ENCODE data around the gene GHDC. TPM values are rescaled to one million over a fixed set of nuclear protein-coding genes. Genes with fewer than 3 reads are reported as not detected.
"Not testable (repeated sequence)": the region's sequence is repeated elsewhere in the genome, so short reads cannot be mapped to it uniquely, and the experiment has no call there.

Gene GHDC, protein sequence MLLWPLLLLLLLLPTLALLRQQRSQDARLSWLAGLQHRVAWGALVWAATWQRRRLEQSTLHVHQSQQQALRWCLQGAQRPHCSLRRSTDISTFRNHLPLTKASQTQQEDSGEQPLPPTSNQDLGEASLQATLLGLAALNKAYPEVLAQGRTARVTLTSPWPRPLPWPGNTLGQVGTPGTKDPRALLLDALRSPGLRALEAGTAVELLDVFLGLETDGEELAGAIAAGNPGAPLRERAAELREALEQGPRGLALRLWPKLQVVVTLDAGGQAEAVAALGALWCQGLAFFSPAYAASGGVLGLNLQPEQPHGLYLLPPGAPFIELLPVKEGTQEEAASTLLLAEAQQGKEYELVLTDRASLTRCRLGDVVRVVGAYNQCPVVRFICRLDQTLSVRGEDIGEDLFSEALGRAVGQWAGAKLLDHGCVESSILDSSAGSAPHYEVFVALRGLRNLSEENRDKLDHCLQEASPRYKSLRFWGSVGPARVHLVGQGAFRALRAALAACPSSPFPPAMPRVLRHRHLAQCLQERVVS
- total RNA-seq (10 to 100 TPM; 15.8 to 26.2 (median 22.5) TPM), total RNA-seq (6.3 to 35.9 (median 18.6) reads per million in 29 experiments)
- 18.6 TPM for total RNA-seq (2013)

DNA sequence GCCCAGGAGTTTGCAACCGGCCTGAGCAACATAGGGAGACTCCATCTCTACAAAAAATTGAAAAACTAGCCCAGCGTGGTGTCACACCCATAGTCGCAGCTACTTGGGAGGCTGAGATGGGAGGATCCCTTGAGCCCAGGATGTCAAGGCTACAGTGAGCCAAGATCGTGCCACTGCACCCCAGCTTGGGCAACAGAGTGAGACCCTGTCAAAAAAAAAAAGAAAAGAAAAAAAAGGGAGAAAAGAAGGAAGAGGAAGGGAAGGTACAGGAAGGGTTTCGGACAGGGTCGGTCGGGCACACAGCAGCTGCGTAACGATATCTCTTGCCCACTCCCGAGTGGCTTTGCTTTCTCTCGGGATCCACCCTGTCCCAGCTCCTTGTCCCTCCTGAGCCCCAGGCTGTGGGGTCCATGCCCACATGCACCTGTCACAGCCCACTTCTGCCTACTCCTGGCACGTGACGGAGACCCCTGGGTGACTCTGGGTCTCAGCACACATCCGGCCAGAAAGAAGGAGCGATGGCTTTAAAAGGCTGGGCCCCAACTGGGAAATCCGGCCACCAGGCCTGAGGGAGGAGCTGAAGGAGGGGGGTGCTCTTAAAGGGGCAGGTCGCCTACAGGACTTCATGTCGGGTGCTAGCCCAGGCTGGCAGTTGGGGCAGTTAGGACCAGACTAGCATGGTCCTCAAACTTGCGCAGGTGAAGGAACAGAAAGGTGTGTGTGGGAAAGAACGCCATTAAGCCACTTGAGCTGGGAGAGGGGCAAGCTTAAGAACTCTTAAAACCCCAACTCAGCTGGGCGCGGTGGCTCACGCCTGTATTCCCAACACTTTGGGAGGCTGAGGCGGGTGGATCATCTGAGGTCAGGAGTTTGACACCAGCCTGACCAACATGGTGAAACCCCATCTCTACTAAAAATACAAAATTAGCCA, at the start of gene GHDC:
Gene GHDC (minus strand): TSS at position 526 of the 931 bp plus-strand sequence. CDS start 913 bp downstream, outside the sequence.
- Histone ChIP-seq H3K36me3 (ENCODE audit: control insufficient read depth in 2 of 2, extremely low read depth in 1 of 2, insufficient read depth in 1 of 2, low read length in 1 of 2) (peaks cover 0 to under 1% of the 10 kb centered on the region in 2 donors), H3K27me3 (replicated peaks in 1 of 2; ENCODE audit: control insufficient read depth in 2 of 2, extremely low read depth in 1 of 2, insufficient read depth in 2 of 2, low read length in 1 of 2) (no peaks in the 10 kb centered on the region), H3K9me3 (no peaks in the 10 kb centered on the region), H3K27ac (ENCODE audit: low read length) (peak within 1 kb of the TSS; percentile 69), H3K4me3 (ENCODE audit: control insufficient read depth in 1 of 2, extremely low read depth in 1 of 2, low read length in 1 of 2) (peak within 1 kb of the TSS; percentile 94 to 97), H3K4me1 (ENCODE audit: control insufficient read depth in 1 of 2, extremely low read depth in 1 of 2, insufficient read depth in 2 of 2, low read length in 2 of 2) (peaks cover 2 to 29% of the 10 kb centered on the region in 2 experiments)
- ChIA-PET CTCF (interaction anchor here in 1 of 2 donors (0.7 to 1.6 kb wide), 6 partner anchors 11 to 502 kb away, joined by 3 to 5 read pairs (median 3); partner anchors contain the start of gene KCNH4), POLR2A (interaction anchor here (0.6 to 0.7 kb wide), 4 partner anchors 42 to 241 kb away, joined by 3 to 4 read pairs (median 4); no protein-coding TSS in a partner anchor)
- Mint-ChIP-seq H3K27me3 (no peaks in the 10 kb centered on the region), H3K9me3 (no peaks in the 10 kb centered on the region), H3K4me1 (peaks cover 26 to 31% (median 31%) of the 10 kb centered on the region in 3 donors), H3K36me3 (peaks cover 3% of the 10 kb centered on the region), H3K4me3 (peak within 1 kb of the TSS; percentile 94 to 95 (median 94)), H3K27ac (peak within 1 kb of the TSS; percentile 91 to 92)
- ATAC-seq (replicated peaks in 1 of 4) (peak; percentile 90 to 98 (median 94)), DNase-seq (peak; percentile 57 to 82 (median 69))
- WGBS (ENCODE audit: insufficient coverage) = 2% methylated on average over 16 of the region's 24 CpGs

DNA sequence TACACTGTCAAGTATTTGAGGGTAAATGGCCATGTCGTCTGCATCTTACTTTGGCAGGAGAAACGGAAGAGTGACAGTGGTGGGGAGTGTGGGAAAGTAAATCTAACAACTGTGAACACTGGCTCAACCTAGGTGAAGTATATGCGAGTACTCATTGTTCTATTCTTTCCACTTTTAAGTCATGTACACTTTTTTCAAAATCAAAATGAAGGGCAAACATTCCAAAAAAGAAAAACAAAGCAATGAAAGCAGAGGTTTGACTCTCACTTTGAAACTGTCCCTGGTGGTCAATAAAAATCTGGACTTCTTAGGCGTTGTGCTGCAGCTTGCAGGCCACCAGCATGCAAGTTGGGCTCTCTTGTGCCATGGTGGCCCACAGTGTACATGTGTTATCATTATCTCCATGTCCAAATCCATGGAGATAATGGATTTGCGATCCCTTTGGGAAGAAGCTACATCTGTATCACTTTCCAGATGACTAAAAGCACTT, 49.2 kb upstream of the GHDC start:
- ChIA-PET POLR2A (interaction anchor here in 1 of 2 donors (0.6 to 0.7 kb wide), 2 partner anchors 33 to 43 kb away, joined by 3 read pairs; no protein-coding TSS in a partner anchor), CTCF (no interaction called here)
- Histone ChIP-seq H3K27me3 (replicated peaks in 1 of 2; ENCODE audit: control insufficient read depth in 2 of 2, extremely low read depth in 1 of 2, insufficient read depth in 2 of 2, low read length in 1 of 2) (no peaks in the 10 kb centered on the region), H3K4me1 (ENCODE audit: control insufficient read depth in 1 of 2, extremely low read depth in 1 of 2, insufficient read depth in 2 of 2, low read length in 2 of 2) (peaks cover 23 to 34% of the 10 kb centered on the region in 2 experiments), H3K27ac (ENCODE audit: low read length) (no peak overlapping the region), H3K36me3 (ENCODE audit: control insufficient read depth in 2 of 2, extremely low read depth in 1 of 2, insufficient read depth in 1 of 2, low read length in 1 of 2) (peaks cover 0 to 2% of the 10 kb centered on the region in 2 donors), H3K9me3 (no peaks in the 10 kb centered on the region), H3K4me3 (ENCODE audit: control insufficient read depth in 1 of 2, extremely low read depth in 1 of 2, low read length in 1 of 2) (no peak overlapping the region)
- Mint-ChIP-seq H3K4me1 (peaks cover 60 to 69% (median 68%) of the 10 kb centered on the region in 3 donors), H3K27me3 (no peaks in the 10 kb centered on the region), H3K9me3 (no peaks in the 10 kb centered on the region), H3K4me3 (no peak overlapping the region), H3K27ac (peak overlapping the region in 1 of 2 donors; percentile 64), H3K36me3 (peaks cover 5% of the 10 kb centered on the region)
- 92% methylated on average over 3 of the region's 5 CpGs for WGBS (ENCODE audit: insufficient coverage)
- DNase-seq = no peak
- no peak for ATAC-seq (replicated peaks in 1 of 4)

DNA sequence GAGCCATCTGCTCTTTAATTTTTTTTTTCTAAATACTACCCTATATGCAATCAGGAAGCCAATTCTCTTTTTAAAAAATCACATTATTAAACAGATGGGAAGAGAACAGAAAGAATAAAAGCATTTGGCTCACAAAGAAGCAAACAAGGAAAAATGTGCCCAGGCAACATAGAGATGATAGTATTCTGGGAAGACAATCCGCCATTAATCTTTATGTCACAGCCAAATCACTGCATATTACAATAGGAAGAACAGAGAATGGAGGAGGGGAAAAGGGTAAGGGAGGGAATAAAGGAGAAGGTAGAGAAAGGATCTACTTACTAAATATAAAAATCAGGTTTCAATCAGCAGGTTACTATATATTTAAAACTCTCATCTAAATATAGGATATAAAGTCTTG, 47.6 kb upstream of the GHDC start:
- ChIA-PET CTCF (no interaction called here), POLR2A (no interaction called here)
- Histone ChIP-seq H3K4me3 (ENCODE audit: control insufficient read depth in 1 of 2, extremely low read depth in 1 of 2, low read length in 1 of 2) (no peak overlapping the region), H3K27ac (ENCODE audit: low read length) (no peak overlapping the region), H3K4me1 (ENCODE audit: control insufficient read depth in 1 of 2, extremely low read depth in 1 of 2, insufficient read depth in 2 of 2, low read length in 2 of 2) (peaks cover 11 to 22% of the 10 kb centered on the region in 2 experiments), H3K9me3 (no peaks in the 10 kb centered on the region), H3K36me3 (ENCODE audit: control insufficient read depth in 2 of 2, extremely low read depth in 1 of 2, insufficient read depth in 1 of 2, low read length in 1 of 2) (peaks cover 0 to 2% of the 10 kb centered on the region in 2 donors), H3K27me3 (replicated peaks in 1 of 2; ENCODE audit: control insufficient read depth in 2 of 2, extremely low read depth in 1 of 2, insufficient read depth in 2 of 2, low read length in 1 of 2) (no peaks in the 10 kb centered on the region)
- no peak for ATAC-seq (replicated peaks in 1 of 4)
- no peak for DNase-seq
- Mint-ChIP-seq H3K4me3 (no peak overlapping the region), H3K9me3 (no peaks in the 10 kb centered on the region), H3K36me3 (peaks cover 5% of the 10 kb centered on the region), H3K4me1 (peaks cover 55 to 65% (median 60%) of the 10 kb centered on the region in 3 donors), H3K27ac (no peak overlapping the region), H3K27me3 (no peaks in the 10 kb centered on the region)
- WGBS (ENCODE audit: insufficient coverage) = no CpG with 5 or more reads among the region's 1 CpG

DNA sequence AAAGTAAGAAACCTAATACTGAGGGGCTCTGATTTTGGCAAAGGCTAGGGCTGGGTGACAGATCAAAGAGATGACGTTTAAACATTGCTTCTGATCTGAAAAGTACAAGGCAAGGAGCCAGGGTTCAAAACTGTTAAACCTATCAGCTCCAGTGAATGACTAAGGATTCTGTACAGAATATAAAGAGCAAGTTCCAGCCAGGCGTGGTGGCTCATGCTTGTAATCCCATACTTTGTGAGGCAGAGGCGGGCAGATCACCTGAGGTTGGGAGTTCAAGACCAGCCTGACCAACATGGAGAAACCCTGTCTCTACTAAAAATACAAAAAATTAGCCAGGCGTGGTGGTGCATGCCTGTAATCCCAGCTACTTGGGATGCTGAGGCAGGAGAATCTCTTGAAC, 46.6 kb upstream of the GHDC start:
- H3K27ac ChIP-seq (ENCODE audit: low read length); ATAC-seq (replicated peaks in 1 of 4); DNase-seq; POLR2A ChIA-PET; H3K9me3 ChIP-seq; H3K27me3 ChIP-seq (replicated peaks in 1 of 2; ENCODE audit: control insufficient read depth in 2 of 2, extremely low read depth in 1 of 2, insufficient read depth in 2 of 2, low read length in 1 of 2); H3K4me3 Mint-ChIP-seq; H3K36me3 Mint-ChIP-seq; H3K36me3 ChIP-seq (ENCODE audit: control insufficient read depth in 2 of 2, extremely low read depth in 1 of 2, insufficient read depth in 1 of 2, low read length in 1 of 2); H3K27me3 Mint-ChIP-seq; H3K4me3 ChIP-seq (ENCODE audit: control insufficient read depth in 1 of 2, extremely low read depth in 1 of 2, low read length in 1 of 2); H3K9me3 Mint-ChIP-seq: not testable (repeated sequence)
- H3K4me1 Mint-ChIP-seq = peaks cover 54 to 62% (median 58%) of the 10 kb centered on the region in 3 donors
- H3K27ac Mint-ChIP-seq = peak overlapping the region in 1 of 2 donors; percentile 45
- 43% methylated on average over 1 of the region's 4 CpGs for WGBS (ENCODE audit: insufficient coverage)
- peaks cover 2 to 17% of the 10 kb centered on the region in 2 experiments for H3K4me1 ChIP-seq (ENCODE audit: control insufficient read depth in 1 of 2, extremely low read depth in 1 of 2, insufficient read depth in 2 of 2, low read length in 2 of 2)
- CTCF ChIA-PET = interaction anchor here in 1 of 2 donors (1.0 kb wide), 1 partner anchor 24 kb away, joined by 3 read pairs; no protein-coding TSS in a partner anchor

DNA sequence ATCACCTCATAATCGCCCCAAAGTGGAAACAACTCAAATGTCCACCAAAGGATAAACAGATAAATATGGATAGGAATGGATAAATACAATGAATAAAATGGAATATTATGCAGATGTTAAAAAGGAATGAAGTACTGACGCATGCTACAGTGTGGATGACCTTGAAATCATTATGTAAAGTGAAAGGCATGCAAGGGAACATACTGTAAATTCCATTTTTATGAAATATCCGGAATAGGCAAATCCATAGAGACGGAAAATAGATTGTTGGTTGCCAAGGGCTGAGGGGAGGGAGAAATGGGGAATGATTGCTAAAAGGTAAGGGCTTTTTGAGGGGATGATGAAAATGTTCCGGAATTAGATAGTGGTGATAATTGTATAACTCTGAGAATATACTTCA, 45.9 kb upstream of the GHDC start:
- no peaks in the 10 kb centered on the region for H3K9me3 Mint-ChIP-seq
- no peak for DNase-seq
- ATAC-seq (replicated peaks in 1 of 4) = no peak

More for the DNA sequence above, 45.9 kb upstream of the GHDC start:
- Mint-ChIP-seq H3K27me3 (no peaks in the 10 kb centered on the region), H3K36me3 (peaks cover 5% of the 10 kb centered on the region), H3K4me1 (peaks cover 56 to 63% (median 59%) of the 10 kb centered on the region in 3 donors), H3K4me3 (no peak overlapping the region), H3K27ac (no peak overlapping the region)
- peaks cover 2 to 15% of the 10 kb centered on the region in 2 experiments for H3K4me1 ChIP-seq (ENCODE audit: control insufficient read depth in 1 of 2, extremely low read depth in 1 of 2, insufficient read depth in 2 of 2, low read length in 2 of 2)
- peaks cover 0 to 2% of the 10 kb centered on the region in 2 donors for H3K36me3 ChIP-seq (ENCODE audit: control insufficient read depth in 2 of 2, extremely low read depth in 1 of 2, insufficient read depth in 1 of 2, low read length in 1 of 2)
- CTCF ChIA-PET = interaction anchor here in 1 of 2 donors (1.0 kb wide), 1 partner anchor 23 kb away, joined by 3 read pairs; no protein-coding TSS in a partner anchor
- WGBS (ENCODE audit: insufficient coverage) = 97% methylated on average over 4 of the region's 5 CpGs
- no peak overlapping the region for H3K27ac ChIP-seq (ENCODE audit: low read length)
- no peaks in the 10 kb centered on the region for H3K9me3 ChIP-seq
- H3K4me3 ChIP-seq (ENCODE audit: control insufficient read depth in 1 of 2, extremely low read depth in 1 of 2, low read length in 1 of 2) = no peak overlapping the region
- POLR2A ChIA-PET = no interaction called here
- no peaks in the 10 kb centered on the region for H3K27me3 ChIP-seq (replicated peaks in 1 of 2; ENCODE audit: control insufficient read depth in 2 of 2, extremely low read depth in 1 of 2, insufficient read depth in 2 of 2, low read length in 1 of 2)
